Measurements from ENCODE around the gene C16orf90.
"Not testable (repeated sequence)": the region's sequence is repeated elsewhere in the genome, so short reads cannot be mapped to it uniquely, and the experiment has no call there.

Gene C16orf90, protein sequence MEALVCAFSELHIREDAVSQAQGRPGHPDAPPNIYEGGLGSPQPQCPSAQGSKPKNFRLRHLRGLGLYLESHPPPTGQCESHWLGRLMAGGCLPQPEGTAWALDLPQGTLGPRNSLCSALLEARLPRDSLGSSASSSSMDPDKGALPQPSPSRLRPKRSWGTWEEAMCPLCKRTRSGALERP

GRCh38 chr16:3495176-3495575 lies at the start of gene C16orf90:
C16orf90 (minus strand) TSS chr16:3495489; CDS start chr16:3495421, 68 bp downstream.
- H3K27me3 Mint-ChIP-seq = no peaks in the 10 kb centered on the region
- H3K27ac Mint-ChIP-seq = no peak within 1 kb of the TSS
- H3K4me1 Mint-ChIP-seq (ENCODE audit: low read depth) = peaks cover 8% of the 10 kb centered on the region
- no peaks in the 10 kb centered on the region for H3K36me3 Mint-ChIP-seq
- no peak within 1 kb of the TSS for H3K4me3 Mint-ChIP-seq
- no peaks in the 10 kb centered on the region for H3K9me3 Mint-ChIP-seq (ENCODE audit: low read depth)

DNA sequence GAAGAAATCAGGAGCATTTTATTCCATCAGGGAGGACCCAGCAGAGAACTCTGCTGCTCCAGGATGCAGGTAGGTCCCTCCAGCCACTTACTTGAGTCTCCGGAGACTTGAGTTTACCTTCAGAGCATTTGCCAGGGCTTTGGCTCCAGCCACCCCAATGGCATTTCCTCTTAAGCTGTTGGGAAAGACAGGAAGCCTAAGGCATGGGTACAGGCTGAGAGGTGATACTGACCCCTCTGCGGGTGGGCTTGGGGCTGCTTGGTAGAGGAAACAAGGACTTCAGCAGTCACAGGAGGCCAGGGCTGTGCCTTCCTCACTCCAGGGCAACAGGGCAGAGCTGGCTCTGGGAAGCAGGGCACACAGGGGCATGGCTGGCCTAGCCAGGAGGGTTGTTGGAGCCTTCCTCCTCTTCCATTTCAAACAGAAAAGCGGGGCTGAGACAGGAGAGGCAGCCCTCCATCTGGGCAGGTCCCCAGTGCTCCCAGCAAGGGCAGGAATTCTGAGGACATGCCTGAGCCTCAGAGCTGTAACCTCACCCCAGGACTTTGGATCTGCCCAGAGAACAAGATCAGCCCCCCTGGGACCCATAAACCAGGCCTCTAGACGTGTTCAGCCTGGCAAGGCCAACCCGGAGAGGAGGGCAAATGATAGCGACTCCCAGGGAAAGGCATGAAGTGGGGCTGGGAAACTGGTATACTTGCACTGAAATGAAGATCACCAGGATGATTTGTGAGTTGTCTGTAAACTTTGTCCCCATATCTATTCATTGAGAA lies 47.5 kb upstream of the C16orf90 start:
- no peaks in the 10 kb centered on the region for H3K9me3 Mint-ChIP-seq (ENCODE audit: low read depth)
- peak overlapping the region; percentile 61 for H3K27ac Mint-ChIP-seq
- peaks cover 3% of the 10 kb centered on the region for H3K36me3 Mint-ChIP-seq
- no peaks in the 10 kb centered on the region for H3K4me1 Mint-ChIP-seq (ENCODE audit: low read depth)
- H3K4me3 Mint-ChIP-seq = no peak overlapping the region
- H3K27me3 Mint-ChIP-seq = no peaks in the 10 kb centered on the region

GRCh38 chr16:3541527-3542155 lies 46.4 kb upstream of the C16orf90 start:
- Mint-ChIP-seq H3K27ac (peak overlapping the region; percentile 47), H3K4me3 (no peak overlapping the region), H3K9me3 (ENCODE audit: low read depth) (no peaks in the 10 kb centered on the region), H3K36me3 (no peaks in the 10 kb centered on the region), H3K4me1 (ENCODE audit: low read depth) (no peaks in the 10 kb centered on the region), H3K27me3 (no peaks in the 10 kb centered on the region)

DNA sequence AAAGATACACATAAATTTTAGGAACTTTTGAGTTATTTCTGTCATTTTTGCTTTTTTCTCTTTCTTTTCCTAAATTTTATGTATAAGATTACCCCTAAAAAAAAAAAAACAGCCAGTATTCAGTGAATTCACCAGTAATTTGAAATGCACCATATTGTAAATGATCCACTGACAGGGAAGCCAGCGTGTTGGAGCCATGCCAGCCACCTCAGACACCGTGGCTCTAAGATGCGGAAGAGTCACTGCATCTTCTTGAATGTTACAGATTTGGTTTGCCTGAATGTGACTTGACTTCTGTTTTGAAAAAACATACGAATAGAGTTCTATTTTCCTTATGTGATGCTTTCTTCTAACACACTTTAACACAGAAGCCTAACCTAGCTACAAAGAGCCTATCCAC lies 42.9 kb upstream of the C16orf90 start:
- Mint-ChIP-seq H3K36me3 (no peaks in the 10 kb centered on the region), H3K9me3 (ENCODE audit: low read depth) (no peaks in the 10 kb centered on the region), H3K27ac (no peak overlapping the region), H3K27me3 (no peaks in the 10 kb centered on the region), H3K4me3 (no peak overlapping the region), H3K4me1 (ENCODE audit: low read depth) (peaks cover 5% of the 10 kb centered on the region)

- H3K9me3 Mint-ChIP-seq (ENCODE audit: low read depth) = no peaks in the 10 kb centered on the region
- H3K4me1 Mint-ChIP-seq (ENCODE audit: low read depth) = peaks cover 5% of the 10 kb centered on the region
- no peaks in the 10 kb centered on the region for H3K27me3 Mint-ChIP-seq
- no peaks in the 10 kb centered on the region for H3K36me3 Mint-ChIP-seq
- peak overlapping the region; percentile 10 for H3K27ac Mint-ChIP-seq
- no peak overlapping the region for H3K4me3 Mint-ChIP-seq
Measured at GRCh38 chr16:3536851-3537250, 41.6 kb upstream of the C16orf90 start.

- Mint-ChIP-seq H3K36me3 (no peaks in the 10 kb centered on the region), H3K4me3 (no peak overlapping the region), H3K4me1 (ENCODE audit: low read depth) (peaks cover 5% of the 10 kb centered on the region), H3K27ac (peak overlapping the region; percentile 10), H3K9me3 (ENCODE audit: low read depth) (no peaks in the 10 kb centered on the region), H3K27me3 (no peaks in the 10 kb centered on the region)
Measured at GRCh38 chr16:3536271-3536731, 41.0 kb upstream of the C16orf90 start.

DNA sequence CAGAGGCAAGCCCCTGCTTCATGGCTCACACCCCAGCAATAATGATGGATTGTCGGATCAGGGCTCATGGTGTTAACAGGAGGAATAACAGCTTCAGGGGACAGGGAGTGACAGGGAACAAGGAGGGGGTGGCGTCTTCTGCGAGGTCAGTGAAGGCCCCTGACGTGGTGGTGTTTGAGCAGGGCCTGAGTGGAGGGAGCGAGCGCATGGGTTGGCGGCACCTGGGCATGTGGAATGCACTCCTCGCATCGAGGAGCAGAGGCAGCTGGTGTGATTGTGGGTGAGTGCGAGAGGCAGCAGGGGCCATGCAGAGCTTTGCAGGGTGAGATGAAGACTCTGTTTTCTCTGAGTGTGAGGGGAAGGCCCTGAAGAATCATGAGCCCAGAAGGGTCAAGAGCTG lies 38.8 kb upstream of the C16orf90 start:
- peaks cover 5% of the 10 kb centered on the region for H3K4me1 Mint-ChIP-seq (ENCODE audit: low read depth)
- no peaks in the 10 kb centered on the region for H3K9me3 Mint-ChIP-seq (ENCODE audit: low read depth)
- H3K4me3 Mint-ChIP-seq = no peak overlapping the region
- no peaks in the 10 kb centered on the region for H3K36me3 Mint-ChIP-seq
- peak overlapping the region; percentile 66 for H3K27ac Mint-ChIP-seq
- no peaks in the 10 kb centered on the region for H3K27me3 Mint-ChIP-seq

DNA sequence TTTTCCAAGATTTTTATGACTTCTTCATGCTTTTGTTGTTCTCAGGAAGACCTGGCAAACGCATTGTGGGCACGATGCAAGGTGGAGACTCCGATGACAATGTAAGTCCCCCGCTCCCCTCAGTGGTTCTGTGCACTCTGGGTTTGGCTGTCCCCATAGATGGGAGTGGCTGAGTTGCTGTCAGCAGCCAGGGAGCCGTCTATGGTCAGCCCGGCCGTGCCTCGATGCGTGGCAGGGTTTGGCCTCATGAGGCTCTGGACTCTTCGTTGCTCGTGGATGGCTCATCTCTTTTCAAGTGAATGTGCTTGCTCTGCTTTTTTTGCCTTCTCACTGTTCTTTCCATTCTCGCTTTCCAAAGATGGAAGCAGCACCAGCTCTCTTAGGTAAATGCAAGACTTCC lies 37.5 kb upstream of the C16orf90 start:
- Mint-ChIP-seq H3K36me3 (no peaks in the 10 kb centered on the region), H3K4me1 (ENCODE audit: low read depth) (peaks cover 7% of the 10 kb centered on the region)

DNA sequence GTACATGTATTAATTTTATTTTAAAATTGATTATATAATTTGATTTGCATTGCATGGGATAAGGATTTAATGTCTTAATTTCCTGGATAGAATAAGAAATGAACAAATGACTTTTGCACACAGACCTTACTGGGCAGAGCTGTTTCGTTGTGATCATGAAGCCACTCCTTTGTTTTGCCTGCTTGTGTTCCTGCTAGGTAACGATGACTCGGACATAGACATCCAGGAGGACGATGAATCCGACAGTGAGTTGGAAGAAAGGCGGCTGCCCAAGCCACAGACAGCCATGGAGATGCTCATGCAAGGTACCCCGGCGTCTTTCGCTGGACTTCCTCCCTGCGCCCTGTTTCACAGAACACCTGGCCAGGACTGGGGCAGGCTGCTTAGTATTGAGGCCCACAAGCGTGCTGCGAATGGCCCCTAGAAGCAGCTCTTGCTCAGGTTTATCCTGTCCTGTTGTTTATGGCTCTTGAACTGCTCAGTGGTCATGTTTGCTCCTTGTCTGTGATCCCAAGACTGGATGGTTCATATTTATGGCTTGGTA lies 35.2 kb upstream of the C16orf90 start:
- no peak overlapping the region for H3K27ac Mint-ChIP-seq
- no peak overlapping the region for H3K4me3 Mint-ChIP-seq
- H3K9me3 Mint-ChIP-seq (ENCODE audit: low read depth) = no peaks in the 10 kb centered on the region
- peaks cover 8% of the 10 kb centered on the region for H3K4me1 Mint-ChIP-seq (ENCODE audit: low read depth)
- no peaks in the 10 kb centered on the region for H3K27me3 Mint-ChIP-seq
- no peaks in the 10 kb centered on the region for H3K36me3 Mint-ChIP-seq

More for the DNA sequence above, 37.5 kb upstream of the C16orf90 start:
- Mint-ChIP-seq H3K27ac (no peak overlapping the region), H3K27me3 (no peaks in the 10 kb centered on the region), H3K9me3 (ENCODE audit: low read depth) (no peaks in the 10 kb centered on the region), H3K4me3 (no peak overlapping the region)

DNA sequence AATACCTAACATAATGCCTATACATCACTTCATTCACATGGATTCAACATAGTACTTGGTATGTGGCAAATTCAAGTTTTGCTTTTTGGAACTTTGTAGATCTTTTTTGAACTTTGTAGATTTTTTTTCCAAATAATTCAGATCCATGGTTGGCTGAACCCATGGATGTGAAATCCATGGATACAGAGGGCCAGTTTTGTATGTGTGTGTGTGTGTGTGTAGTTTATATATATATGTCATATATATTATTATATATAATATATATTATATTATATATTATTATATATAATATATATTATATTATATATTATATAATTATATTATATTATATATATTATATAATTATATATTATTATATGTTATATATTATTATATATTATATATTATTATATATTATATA lies 33.9 kb upstream of the C16orf90 start:
- H3K27ac Mint-ChIP-seq = no peak overlapping the region
- H3K27me3 Mint-ChIP-seq = no peaks in the 10 kb centered on the region
- H3K4me1 Mint-ChIP-seq (ENCODE audit: low read depth) = peaks cover 6% of the 10 kb centered on the region
- H3K36me3 Mint-ChIP-seq = no peaks in the 10 kb centered on the region
- H3K4me3 Mint-ChIP-seq = no peak overlapping the region
- no peaks in the 10 kb centered on the region for H3K9me3 Mint-ChIP-seq (ENCODE audit: low read depth)

DNA sequence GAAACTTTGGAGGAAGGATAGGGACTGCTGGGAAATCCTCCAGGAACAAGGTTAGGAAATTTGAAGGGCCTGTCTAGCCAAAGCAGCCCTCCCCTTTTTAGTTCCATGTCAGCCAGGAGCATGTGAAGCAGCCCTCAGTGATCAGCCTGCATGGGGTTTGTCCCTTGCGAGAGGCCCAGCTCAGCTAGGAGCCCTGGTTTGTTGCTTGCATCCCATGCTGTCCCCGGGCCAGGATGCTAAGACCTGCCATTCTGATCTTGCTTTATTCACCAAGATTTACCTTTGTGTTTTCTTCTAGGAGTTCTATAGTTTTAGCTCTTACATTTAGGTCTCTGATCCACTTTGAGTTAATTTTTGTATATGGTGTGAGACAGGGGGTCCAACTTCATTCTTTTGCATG lies 33.1 kb upstream of the C16orf90 start:
- Mint-ChIP-seq H3K27ac (no peak overlapping the region), H3K9me3 (ENCODE audit: low read depth) (no peaks in the 10 kb centered on the region), H3K36me3 (no peaks in the 10 kb centered on the region), H3K4me3 (no peak overlapping the region), H3K27me3 (no peaks in the 10 kb centered on the region), H3K4me1 (ENCODE audit: low read depth) (peaks cover 6% of the 10 kb centered on the region)

DNA sequence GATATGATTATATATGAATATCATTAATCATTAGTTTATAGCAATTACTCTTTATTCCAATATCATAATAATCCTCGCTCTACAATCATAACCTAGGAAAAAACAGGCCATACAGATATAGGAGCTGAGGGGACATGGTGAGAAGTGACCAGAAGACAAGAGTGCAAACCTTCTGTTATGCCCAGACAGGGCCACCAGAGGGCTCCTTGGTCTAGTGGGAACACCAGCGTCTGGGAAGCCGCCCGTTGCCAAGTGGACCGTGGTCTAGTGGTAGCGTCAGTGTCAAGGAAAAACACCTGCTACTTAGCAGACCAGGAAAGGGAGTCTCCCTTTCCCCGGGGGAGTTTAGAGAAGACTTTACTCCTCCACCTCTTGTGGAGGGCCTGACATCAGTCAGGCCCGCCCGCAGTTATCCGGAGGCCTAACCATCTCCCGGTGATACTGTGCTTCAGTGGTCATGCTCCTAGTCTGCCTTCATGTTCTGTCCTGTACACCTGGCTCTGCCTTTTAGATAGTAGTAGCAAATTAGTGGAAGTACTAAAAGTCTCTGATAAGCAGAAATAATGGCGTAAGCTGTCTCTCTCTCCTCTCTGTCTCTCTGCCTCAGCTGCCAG lies 32.0 kb upstream of the C16orf90 start:
- H3K4me1 Mint-ChIP-seq (ENCODE audit: low read depth); H3K9me3 Mint-ChIP-seq (ENCODE audit: low read depth); H3K36me3 Mint-ChIP-seq: not testable (repeated sequence)

DNA sequence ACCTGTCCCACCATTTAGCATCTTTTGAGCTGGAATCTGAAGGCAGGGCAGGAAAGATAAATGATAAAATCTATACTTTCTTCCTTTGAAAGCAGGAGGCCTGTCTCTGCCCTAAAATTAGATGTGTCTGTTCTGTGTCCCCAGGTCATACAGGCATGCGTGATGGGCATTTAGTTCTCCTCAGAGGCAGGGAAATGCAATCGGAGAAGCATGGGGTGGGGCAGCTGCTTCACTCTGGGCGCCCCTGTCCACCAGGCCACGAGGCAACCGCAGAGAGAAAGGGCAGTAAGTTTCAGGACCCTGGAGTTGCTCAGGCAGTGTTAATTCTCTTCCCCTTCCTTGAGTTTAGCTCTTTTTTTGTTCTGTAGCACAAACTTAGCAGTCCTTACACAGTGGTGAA lies 30.7 kb upstream of the C16orf90 start:
- H3K27me3 Mint-ChIP-seq = no peaks in the 10 kb centered on the region
- H3K27ac Mint-ChIP-seq = peak overlapping the region; percentile 41

More for the DNA sequence above, 32.0 kb upstream of the C16orf90 start:
- not testable (repeated sequence) for H3K27me3 Mint-ChIP-seq, H3K27ac Mint-ChIP-seq, H3K4me3 Mint-ChIP-seq

GRCh38 chr16:3523281-3523680 lies 28.0 kb upstream of the C16orf90 start:
- H3K36me3 Mint-ChIP-seq = peaks cover 9% of the 10 kb centered on the region

More for the DNA sequence above, 30.7 kb upstream of the C16orf90 start:
- H3K9me3 Mint-ChIP-seq (ENCODE audit: low read depth) = no peaks in the 10 kb centered on the region
- H3K4me3 Mint-ChIP-seq = no peak overlapping the region
- peaks cover 6% of the 10 kb centered on the region for H3K4me1 Mint-ChIP-seq (ENCODE audit: low read depth)
- peaks cover 3% of the 10 kb centered on the region for H3K36me3 Mint-ChIP-seq

GRCh38 chr16:3520841-3521240 lies 25.6 kb upstream of the C16orf90 start:
- H3K36me3 Mint-ChIP-seq = peaks cover 15% of the 10 kb centered on the region

More at GRCh38 chr16:3523281-3523680, 28.0 kb upstream of the C16orf90 start:
- Mint-ChIP-seq H3K9me3 (ENCODE audit: low read depth) (no peaks in the 10 kb centered on the region), H3K27me3 (no peaks in the 10 kb centered on the region), H3K27ac (no peak overlapping the region), H3K4me3 (no peak overlapping the region), H3K4me1 (ENCODE audit: low read depth) (peaks cover 8% of the 10 kb centered on the region)

More at GRCh38 chr16:3520841-3521240, 25.6 kb upstream of the C16orf90 start:
- no peak overlapping the region for H3K4me3 Mint-ChIP-seq
- H3K9me3 Mint-ChIP-seq (ENCODE audit: low read depth) = no peaks in the 10 kb centered on the region
- no peaks in the 10 kb centered on the region for H3K27me3 Mint-ChIP-seq
- peaks cover 5% of the 10 kb centered on the region for H3K4me1 Mint-ChIP-seq (ENCODE audit: low read depth)
- no peak overlapping the region for H3K27ac Mint-ChIP-seq

Data from activated naive CD8-positive, alpha-beta T cell (primary cell).